ENCODE data around the gene FBLN1. TPM values are rescaled to one million over a fixed set of nuclear protein-coding genes. Genes with fewer than 3 reads are reported as not detected.
A peak's percentile ranks its signal among the peaks of the same experiment; 100 is the strongest.

The FBLN1 gene
- total RNA-seq, 1 experiment from 2014 or later, result 23.4 TPM

DNA sequence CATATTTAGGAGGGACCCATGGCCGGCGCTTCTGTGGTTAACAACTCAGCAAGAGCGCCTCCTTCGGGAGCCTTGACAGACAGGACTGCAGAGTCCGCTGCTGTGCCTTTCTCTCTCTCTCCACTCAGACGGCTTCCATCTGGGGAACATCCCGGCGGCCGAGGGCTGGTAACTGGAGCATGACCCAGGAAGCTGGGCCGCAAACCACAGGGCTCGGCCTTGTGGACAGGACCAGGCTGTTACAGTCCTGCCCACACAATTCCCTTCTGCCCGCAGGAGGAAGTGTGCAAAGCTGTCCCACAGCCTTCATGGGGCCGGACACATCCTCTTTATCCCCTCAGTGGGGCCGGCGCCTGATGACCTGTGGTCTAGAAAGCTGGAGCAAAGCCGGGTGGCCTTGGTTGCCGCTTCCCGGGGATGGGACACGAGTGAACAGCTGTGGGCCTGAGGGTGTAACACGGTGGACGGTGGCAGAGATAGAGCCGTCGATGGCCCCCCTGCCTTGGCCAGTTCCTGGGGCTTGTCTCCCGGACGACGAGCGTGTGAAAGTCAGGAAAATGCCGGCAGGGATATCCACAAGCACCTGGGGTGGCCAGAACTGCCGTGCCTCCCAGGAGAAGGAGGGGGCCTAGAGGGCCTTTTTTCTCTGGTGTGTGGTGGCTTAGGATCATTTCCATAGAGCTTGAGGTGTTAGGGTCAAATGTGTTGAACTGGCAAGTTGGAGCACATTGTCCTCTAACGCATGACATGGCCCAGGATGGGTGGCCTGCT is 50.1 kb downstream of the FBLN1 start:
- no peak for DNase-seq (ENCODE audit: low read depth, low spot score)
- H3K36me3 ChIP-seq (ENCODE audit: control insufficient read depth in 1 of 2, insufficient read depth in 2 of 2, low read length in 2 of 2), result no peaks in the 10 kb centered on the region
- no peaks in the 10 kb centered on the region for H3K9me2 ChIP-seq (ENCODE audit: insufficient read depth)
- CTCF ChIA-PET, result interaction anchor here (2.8 kb wide), 1 partner anchor 111 kb away, joined by 16 read pairs; no protein-coding TSS in a partner anchor
- no peaks in the 10 kb centered on the region for H3K27me3 ChIP-seq (ENCODE audit: insufficient read depth, low read length)
- H4K20me1 ChIP-seq (ENCODE audit: insufficient read depth), result no peaks in the 10 kb centered on the region
- intact Hi-C loops (cut with micrococcal nuclease), result loop anchor here (1.0 kb wide), 2 partner anchors 111 to 283 kb away; no protein-coding TSS in a partner anchor
- TF ChIP-seq EGR1 (IDR thresholded peaks at IDR 0.05; ENCODE audit: low read depth), result no peak
- TF ChIP-seq, protein P1, sequence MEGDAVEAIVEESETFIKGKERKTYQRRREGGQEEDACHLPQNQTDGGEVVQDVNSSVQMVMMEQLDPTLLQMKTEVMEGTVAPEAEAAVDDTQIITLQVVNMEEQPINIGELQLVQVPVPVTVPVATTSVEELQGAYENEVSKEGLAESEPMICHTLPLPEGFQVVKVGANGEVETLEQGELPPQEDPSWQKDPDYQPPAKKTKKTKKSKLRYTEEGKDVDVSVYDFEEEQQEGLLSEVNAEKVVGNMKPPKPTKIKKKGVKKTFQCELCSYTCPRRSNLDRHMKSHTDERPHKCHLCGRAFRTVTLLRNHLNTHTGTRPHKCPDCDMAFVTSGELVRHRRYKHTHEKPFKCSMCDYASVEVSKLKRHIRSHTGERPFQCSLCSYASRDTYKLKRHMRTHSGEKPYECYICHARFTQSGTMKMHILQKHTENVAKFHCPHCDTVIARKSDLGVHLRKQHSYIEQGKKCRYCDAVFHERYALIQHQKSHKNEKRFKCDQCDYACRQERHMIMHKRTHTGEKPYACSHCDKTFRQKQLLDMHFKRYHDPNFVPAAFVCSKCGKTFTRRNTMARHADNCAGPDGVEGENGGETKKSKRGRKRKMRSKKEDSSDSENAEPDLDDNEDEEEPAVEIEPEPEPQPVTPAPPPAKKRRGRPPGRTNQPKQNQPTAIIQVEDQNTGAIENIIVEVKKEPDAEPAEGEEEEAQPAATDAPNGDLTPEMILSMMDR (IDR thresholded peaks at IDR 0.05 in 2 of 3, conservative IDR thresholded peaks at IDR 0.05 in 1 of 3; ENCODE audit: borderline replicate concordance in 1 of 3, insufficient read depth in 1 of 3, low read depth in 2 of 3, low read length in 2 of 3), result 0 out of 6 replicates have a peak, but pooled peaks of 1 of the 3 experiments have one; percentile 19
- POLR2A ChIA-PET, result no interaction called here
- peaks cover 14 to 35% of the 10 kb centered on the region in 2 experiments; a peak in 3 of 4 replicates for H3K4me1 ChIP-seq (ENCODE audit: control insufficient read depth in 1 of 2, insufficient read depth in 2 of 2, low read length in 2 of 2)
- H3K9ac ChIP-seq (ENCODE audit: low read length), result no peak overlapping the region
- H3K27ac ChIP-seq (ENCODE audit: low read depth, low read length), result no peak overlapping the region
- RAD21 ChIA-PET (ENCODE audit: low non-redundant PET in 1 of 2, low total read pairs in 2 of 2, uncharacterized antibody in 2 of 2, unreplicated experiment in 2 of 2), result no interaction called here
- H3K4me3 ChIP-seq (replicated peaks in 1 of 2; ENCODE audit: low read depth in 1 of 2, low read length in 2 of 2), result no peak overlapping the region
- no peak overlapping the region for H3K4me2 ChIP-seq (ENCODE audit: low read length)
- no TSS peak for BruUV-seq (replicated peaks)
- no peaks in the 10 kb centered on the region for H3K79me2 ChIP-seq (ENCODE audit: insufficient read depth, low read length)
- H2AFZ ChIP-seq (ENCODE audit: low read depth, low read length, poor library complexity, severe bottlenecking), result no peak overlapping the region
- ATAC-seq, result no peak
- no peaks in the 10 kb centered on the region for H3K9me3 ChIP-seq (ENCODE audit: control insufficient read depth in 1 of 2, insufficient read depth in 1 of 2, low read depth in 1 of 2, low read length in 2 of 2)

DNA sequence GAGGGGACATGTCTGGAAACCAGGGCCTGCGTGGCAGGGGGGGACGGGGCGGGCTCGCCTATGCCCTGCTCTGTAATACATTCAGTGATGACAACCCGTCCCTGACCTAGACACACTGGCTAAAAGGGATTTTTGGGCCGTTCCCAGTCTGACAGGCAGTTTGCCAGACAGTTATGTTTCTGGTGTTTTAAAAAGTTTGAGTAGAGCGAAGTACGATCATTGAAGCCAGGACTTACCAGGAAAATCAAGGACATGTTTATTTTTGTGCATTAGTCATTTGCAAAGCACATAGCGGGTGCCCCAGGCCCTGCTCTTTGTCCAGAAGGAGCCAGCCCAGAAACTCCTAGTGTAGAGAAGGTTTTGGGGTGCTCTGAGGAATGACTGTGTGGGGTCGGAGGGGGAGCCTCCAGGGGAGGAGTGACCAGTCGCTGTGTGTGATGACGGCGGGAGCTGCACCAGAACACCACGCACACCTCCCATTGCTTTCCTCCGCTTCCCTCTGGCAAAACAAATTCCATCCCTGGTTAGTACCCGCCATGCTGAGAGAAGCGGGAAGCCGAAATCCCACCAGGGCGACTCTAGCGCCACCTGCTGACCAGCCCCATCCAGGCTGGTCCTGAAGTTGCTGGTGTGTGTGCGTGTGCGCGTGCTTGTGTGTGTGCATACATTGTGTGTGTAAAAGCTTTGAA is 50.8 kb downstream of the FBLN1 start:
- H3K27me3 ChIP-seq (ENCODE audit: insufficient read depth, low read length), result no peaks in the 10 kb centered on the region
- peak; percentile 77 for ATAC-seq
- no TSS peak for BruUV-seq (replicated peaks)
- no peaks in the 10 kb centered on the region for H3K9me3 ChIP-seq (ENCODE audit: control insufficient read depth in 1 of 2, insufficient read depth in 1 of 2, low read depth in 1 of 2, low read length in 2 of 2)
- H3K4me1 ChIP-seq (ENCODE audit: control insufficient read depth in 1 of 2, insufficient read depth in 2 of 2, low read length in 2 of 2), result peaks cover 14 to 33% of the 10 kb centered on the region in 2 experiments; a peak in 3 of 4 replicates
- H3K4me2 ChIP-seq (ENCODE audit: low read length), result peak overlapping the region; percentile 63
- no peaks in the 10 kb centered on the region for H3K9me2 ChIP-seq (ENCODE audit: insufficient read depth)
- ChIA-PET RAD21 (ENCODE audit: low non-redundant PET in 1 of 2, low total read pairs in 2 of 2, uncharacterized antibody in 2 of 2, unreplicated experiment in 2 of 2) (interaction anchor here in 1 of 2 experiments (0.7 to 1.0 kb wide), 2 partner anchors 112 to 120 kb away, joined by 3 read pairs; no protein-coding TSS in a partner anchor), POLR2A (interaction anchor here (0.7 to 1.3 kb wide), 2 partner anchors 111 to 113 kb away, joined by 3 to 5 read pairs; no protein-coding TSS in a partner anchor), CTCF (interaction anchor here (0.8 to 2.8 kb wide), 4 partner anchors 111 to 415 kb away, joined by 3 to 22 read pairs (median 10); no protein-coding TSS in a partner anchor)
- peak overlapping the region; percentile 48 for H3K27ac ChIP-seq (ENCODE audit: low read depth, low read length)
- H3K4me3 ChIP-seq (replicated peaks in 1 of 2; ENCODE audit: low read depth in 1 of 2, low read length in 2 of 2), result peak overlapping the region; percentile 30 to 39
- no peak overlapping the region for H2AFZ ChIP-seq (ENCODE audit: low read depth, low read length, poor library complexity, severe bottlenecking)
- DNase-seq (ENCODE audit: low read depth, low spot score), result peak; percentile 63
- no peaks in the 10 kb centered on the region for H3K36me3 ChIP-seq (ENCODE audit: control insufficient read depth in 1 of 2, insufficient read depth in 2 of 2, low read length in 2 of 2)
- no peaks in the 10 kb centered on the region for H3K79me2 ChIP-seq (ENCODE audit: insufficient read depth, low read length)
- H4K20me1 ChIP-seq (ENCODE audit: insufficient read depth), result no peaks in the 10 kb centered on the region
- intact Hi-C loops (cut with micrococcal nuclease), result loop anchor here (1.0 kb wide), 2 partner anchors 112 to 284 kb away; no protein-coding TSS in a partner anchor
- H3K9ac ChIP-seq (ENCODE audit: low read length), result no peak overlapping the region
- TF ChIP-seq ZNF274 (IDR thresholded peaks at IDR 0.05; ENCODE audit: low read depth, low read length) (no peak), RAD21 (IDR thresholded peaks at IDR 0.05; ENCODE audit: low read depth) (peak; percentile 93), YY1 (IDR thresholded peaks at IDR 0.05; ENCODE audit: extremely low read depth, insufficient replicate concordance, low read depth, low read length) (peak; percentile 59), SRF (IDR thresholded peaks at IDR 0.05; ENCODE audit: low read depth) (no peak), TCF7L2 (IDR thresholded peaks at IDR 0.05; ENCODE audit: borderline replicate concordance, extremely low read depth, insufficient read depth, insufficient read length) (peak; percentile 92)
- TF ChIP-seq, protein P2, sequence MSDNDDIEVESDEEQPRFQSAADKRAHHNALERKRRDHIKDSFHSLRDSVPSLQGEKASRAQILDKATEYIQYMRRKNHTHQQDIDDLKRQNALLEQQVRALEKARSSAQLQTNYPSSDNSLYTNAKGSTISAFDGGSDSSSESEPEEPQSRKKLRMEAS (IDR thresholded peaks at IDR 0.05), result peak; percentile 64; the same call in 1 of the 2 replicates
- TF ChIP-seq, protein P3, sequence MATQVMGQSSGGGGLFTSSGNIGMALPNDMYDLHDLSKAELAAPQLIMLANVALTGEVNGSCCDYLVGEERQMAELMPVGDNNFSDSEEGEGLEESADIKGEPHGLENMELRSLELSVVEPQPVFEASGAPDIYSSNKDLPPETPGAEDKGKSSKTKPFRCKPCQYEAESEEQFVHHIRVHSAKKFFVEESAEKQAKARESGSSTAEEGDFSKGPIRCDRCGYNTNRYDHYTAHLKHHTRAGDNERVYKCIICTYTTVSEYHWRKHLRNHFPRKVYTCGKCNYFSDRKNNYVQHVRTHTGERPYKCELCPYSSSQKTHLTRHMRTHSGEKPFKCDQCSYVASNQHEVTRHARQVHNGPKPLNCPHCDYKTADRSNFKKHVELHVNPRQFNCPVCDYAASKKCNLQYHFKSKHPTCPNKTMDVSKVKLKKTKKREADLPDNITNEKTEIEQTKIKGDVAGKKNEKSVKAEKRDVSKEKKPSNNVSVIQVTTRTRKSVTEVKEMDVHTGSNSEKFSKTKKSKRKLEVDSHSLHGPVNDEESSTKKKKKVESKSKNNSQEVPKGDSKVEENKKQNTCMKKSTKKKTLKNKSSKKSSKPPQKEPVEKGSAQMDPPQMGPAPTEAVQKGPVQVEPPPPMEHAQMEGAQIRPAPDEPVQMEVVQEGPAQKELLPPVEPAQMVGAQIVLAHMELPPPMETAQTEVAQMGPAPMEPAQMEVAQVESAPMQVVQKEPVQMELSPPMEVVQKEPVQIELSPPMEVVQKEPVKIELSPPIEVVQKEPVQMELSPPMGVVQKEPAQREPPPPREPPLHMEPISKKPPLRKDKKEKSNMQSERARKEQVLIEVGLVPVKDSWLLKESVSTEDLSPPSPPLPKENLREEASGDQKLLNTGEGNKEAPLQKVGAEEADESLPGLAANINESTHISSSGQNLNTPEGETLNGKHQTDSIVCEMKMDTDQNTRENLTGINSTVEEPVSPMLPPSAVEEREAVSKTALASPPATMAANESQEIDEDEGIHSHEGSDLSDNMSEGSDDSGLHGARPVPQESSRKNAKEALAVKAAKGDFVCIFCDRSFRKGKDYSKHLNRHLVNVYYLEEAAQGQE (IDR thresholded peaks at IDR 0.05; ENCODE audit: low read depth), result no peak

Data from HCT116 (cell line).